ENCODE results near the gene BCR.

BCR gene

GRCh38 chr22:23263651-23264555, 83.6 kb downstream of the BCR start:
- DNase-seq (ENCODE audit: low read depth) = no peak

- no peak for DNase-seq (ENCODE audit: low read depth)
Measured at GRCh38 chr22:23264610-23265367, 84.5 kb downstream of the BCR start.

DNA sequence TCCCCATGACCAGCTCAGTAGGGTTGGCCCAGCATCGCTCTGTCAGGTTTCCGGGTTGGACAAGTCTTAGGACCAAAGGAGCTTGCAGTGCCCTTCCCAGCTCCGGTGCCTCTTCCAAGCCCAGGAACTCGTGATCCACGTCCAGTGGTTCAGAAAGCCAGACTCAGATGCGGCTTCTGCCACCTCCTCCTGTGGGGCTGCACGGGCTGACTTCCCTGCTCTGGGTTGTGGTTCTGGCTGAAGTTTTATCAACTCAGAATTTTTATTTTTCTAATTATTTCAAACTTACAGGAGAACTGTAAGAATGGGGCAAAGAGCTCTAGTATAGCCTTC, 85.0 kb downstream of the BCR start:
- DNase-seq (ENCODE audit: low read depth) = no peak

- no peak for DNase-seq (ENCODE audit: low read depth)
Measured at GRCh38 chr22:23266780-23267179, 86.5 kb downstream of the BCR start.

GRCh38 chr22:23267226-23268043, 87.1 kb downstream of the BCR start:
- DNase-seq (ENCODE audit: low read depth) = no peak

GRCh38 chr22:23268139-23268712, 87.9 kb downstream of the BCR start:
- DNase-seq (ENCODE audit: low read depth) = no peak

- DNase-seq (ENCODE audit: low read depth) = no peak
Measured at GRCh38 chr22:23268877-23269276, 88.6 kb downstream of the BCR start.

DNA sequence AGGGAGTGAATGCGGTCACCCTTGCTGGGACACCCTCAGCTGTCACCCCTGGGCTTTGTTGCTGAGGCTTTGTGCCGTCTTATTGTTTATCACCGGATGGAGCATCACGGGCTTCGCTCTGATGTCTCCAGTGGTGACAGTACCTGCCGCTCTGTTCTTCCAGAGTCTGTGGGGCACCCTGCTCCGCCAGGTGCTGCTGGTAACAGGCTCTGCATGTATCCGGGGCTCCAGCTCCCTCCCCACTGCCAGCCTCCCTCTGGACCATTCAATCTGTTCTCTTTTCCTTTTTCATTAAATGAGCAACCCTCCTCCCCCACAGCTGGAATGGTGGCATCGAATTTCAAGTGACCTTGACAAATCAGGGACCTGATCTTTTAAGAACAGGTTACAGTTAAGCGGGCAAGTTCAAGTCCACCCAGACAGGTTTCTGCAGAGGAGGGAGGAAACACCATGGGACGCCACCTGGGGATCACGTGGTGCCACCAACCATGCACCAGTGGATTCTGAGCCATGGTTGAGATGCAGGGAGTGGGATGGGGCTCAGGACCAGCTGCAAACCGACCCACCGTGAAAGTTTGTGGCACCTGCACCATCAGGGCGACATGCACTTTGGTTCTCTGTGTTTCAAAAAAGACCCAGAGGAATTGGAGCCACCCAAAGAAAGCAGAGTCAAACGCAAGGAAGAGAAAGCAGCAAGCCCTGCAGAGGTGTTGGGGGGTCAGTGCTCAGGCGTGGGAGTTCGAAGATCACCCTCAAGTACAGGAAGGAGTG, 89.3 kb downstream of the BCR start:
- no peak for DNase-seq (ENCODE audit: low read depth)

GRCh38 chr22:23270212-23270733, 90.0 kb downstream of the BCR start:
- no peak for DNase-seq (ENCODE audit: low read depth)

DNA sequence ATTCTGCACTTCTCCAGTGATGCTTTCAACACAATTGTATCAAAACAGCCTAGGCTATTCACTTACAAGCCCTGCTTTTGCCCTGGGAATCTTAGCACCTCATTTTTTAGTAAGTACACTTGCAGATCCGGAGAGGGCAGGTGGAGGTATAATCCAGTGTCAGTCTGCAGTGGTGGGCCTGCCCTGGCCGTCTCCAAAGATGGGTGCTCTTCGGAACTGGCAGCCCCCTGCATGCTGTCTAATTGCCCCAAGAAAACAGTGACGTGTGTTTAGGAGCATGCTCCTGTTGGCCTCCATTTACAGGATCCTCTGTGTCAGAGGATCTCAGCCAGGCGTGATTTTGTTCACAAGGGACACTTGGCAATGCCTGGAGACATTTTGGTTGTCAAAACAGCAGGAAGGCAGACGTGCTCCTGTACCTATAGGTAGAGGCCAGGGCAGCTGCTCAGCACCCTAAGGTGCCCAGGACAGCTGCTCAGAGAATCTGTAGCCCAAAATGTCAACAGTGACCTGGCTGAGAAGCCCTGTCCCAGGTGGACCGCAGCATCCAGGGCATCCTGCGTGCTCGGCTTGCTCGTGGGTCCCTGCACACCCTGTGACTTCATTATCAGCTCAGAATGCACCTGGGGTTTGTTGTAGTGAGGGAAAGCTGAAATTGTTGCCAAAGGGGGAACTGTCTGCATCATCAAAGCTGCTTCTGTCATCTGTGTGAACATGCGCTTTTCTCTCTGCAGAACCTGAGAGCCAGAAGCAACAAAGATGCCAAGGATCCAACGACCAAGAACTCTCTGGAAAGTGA, 90.7 kb downstream of the BCR start:
- no peak for DNase-seq (ENCODE audit: low read depth)

DNA sequence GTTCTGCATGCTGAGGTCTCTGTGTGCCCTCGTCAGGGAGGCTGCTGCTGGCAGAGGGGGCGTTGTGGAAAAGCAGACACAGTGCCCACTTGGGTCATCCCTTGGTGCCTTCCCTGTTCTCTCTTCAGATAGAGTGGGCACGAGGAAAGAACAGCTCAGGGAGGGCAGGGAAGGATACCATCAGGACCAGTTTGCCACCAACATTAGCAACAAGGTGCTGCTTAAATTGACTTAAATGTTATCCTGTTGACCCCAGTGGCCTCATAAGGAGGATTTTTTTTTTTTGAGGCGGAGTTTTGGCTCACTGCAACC, 91.2 kb downstream of the BCR start:
- no peak for DNase-seq (ENCODE audit: low read depth)

DNA sequence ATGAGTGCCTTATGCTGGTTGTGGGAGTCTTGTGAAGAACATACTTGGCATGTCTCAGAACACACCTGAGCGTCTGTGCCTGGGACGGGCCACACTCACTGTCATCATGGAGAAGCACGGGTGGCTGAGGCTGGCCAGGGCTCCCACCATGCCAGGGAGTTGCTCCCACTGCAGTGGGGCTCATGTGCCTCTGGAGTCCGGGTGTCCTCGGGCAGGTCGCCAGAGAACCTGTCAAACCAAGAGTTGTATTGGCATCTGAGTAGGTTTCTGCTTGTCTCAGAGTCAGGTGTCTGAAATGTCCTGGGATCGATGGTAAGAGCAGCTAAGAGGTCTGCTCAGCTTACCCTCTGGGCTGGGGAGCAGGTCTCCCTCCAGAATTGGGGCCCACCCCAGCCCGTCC, 92.1 kb downstream of the BCR start:
- DNase-seq (ENCODE audit: low read depth) = no peak

- DNase-seq (ENCODE audit: low read depth) = no peak
Measured at GRCh38 chr22:23272834-23273233, 92.5 kb downstream of the BCR start.

DNA sequence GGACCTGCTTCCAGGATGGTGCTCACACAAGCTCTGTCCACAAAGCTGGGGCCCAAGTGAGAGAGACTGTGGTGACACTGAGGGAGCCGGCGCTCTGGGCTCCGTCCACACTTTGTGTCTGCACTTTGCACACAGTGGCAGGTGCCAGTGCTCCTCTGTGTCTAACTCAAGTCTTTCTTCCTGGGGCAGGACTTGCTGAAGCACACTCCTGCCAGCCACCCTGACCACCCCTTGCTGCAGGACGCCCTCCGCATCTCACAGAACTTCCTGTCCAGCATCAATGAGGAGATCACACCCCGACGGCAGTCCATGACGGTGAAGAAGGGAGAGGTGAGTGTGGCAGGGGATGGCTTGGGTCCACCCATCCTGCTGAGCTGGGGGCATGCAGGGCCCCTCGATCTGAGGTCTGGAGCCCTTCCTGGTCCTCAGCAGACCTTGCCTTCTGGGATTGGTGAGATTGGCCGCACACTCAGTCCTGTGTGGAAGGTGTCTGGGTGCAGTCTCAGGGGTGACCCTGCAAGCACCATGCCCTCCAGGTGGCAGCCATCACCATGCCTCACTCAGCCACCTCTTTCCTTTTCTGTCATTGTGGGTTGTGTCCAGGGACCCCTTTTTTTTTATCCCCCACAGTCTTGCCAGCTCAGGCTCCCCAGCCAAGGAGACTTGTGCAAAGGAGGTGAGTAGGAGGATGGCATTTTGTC, 93.3 kb downstream of the BCR start:
- no peak for DNase-seq (ENCODE audit: low read depth)

- no peak for DNase-seq (ENCODE audit: low read depth)
Measured at GRCh38 chr22:23274146-23274526, 93.8 kb downstream of the BCR start.

GRCh38 chr22:23274891-23275694, 94.8 kb downstream of the BCR start:
- no peak for DNase-seq (ENCODE audit: low read depth)

- DNase-seq (ENCODE audit: low read depth) = no peak
Measured at GRCh38 chr22:23275751-23276150, 95.4 kb downstream of the BCR start.

- no peak for DNase-seq (ENCODE audit: low read depth)
Measured at GRCh38 chr22:23276656-23277582, 96.6 kb downstream of the BCR start.

Measured in stimulated activated CD8-positive, alpha-beta memory T cell treated with anti-CD3 and anti-CD28 coated beads, Interleukin-15, amount 100 ng/mL, for 24 hours (primary cell).